IMR-90 (cell line): ENCODE results near the gene PI16.

Experiments
- MAFK ChIP-seq: IDR thresholded peaks from 2 replicates; pipeline ENCODE4 v1.6.1; 2012; ENCODE audit warnings: low read depth, low read length, improper control_type of control experiment
- POLR2A ChIP-seq: IDR thresholded peaks from 2 replicates; pipeline ENCODE4 v1.6.1; 2012; ENCODE audit warnings: mild to moderate bottlenecking, low read depth, low read length
- SMC3 ChIP-seq: fragments of 150-350 bp; IDR thresholded peaks from 2 replicates; pipeline ENCODE4 v1.6.1; 2016; ENCODE audit warnings: low read depth, mild to moderate bottlenecking, antibody characterized with exemption, low read length, moderate library complexity
- TF ChIP-seq, protein P1 (sequence below): fragments of 150-350 bp; IDR thresholded peaks from 2 replicates; pipeline ENCODE4 v1.6.1; 2017; ENCODE audit warnings: mild to moderate bottlenecking, antibody characterized with exemption, low read length, low read depth
- TF ChIP-seq, protein P2 (sequence below): conservative IDR thresholded peaks from 2 replicates; pipeline ENCODE4 v1.5.1; 2012; ENCODE audit warnings: mild to moderate bottlenecking, low read depth, low read length, improper control_type of control experiment

DNA sequence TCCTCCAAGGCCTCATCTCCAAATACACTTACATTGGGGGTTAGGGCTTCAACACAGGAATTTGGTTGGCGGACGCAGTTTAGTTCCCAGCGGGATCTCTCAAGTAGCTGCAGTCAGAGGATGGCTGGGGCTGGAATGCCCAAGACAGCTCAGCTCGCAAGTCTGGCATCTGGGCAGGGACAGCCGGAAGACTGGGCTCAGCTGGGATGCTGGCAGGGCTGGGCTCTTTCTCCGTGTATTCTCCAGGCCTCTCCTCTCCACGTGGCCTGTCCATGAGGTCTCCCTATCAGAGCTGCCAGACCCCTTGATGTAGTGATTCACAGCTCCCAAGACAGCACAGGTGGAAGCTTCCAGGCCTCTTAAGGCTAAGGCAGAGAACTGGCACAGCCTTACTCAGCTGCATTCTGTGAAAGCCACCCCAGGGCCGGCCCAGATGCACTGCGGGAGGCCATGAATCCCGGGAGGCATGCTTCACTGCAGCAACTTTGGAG, 55.9 kb downstream of the PI16 start:
- TF ChIP-seq SMC3: no peak
- TF ChIP-seq, protein P1, sequence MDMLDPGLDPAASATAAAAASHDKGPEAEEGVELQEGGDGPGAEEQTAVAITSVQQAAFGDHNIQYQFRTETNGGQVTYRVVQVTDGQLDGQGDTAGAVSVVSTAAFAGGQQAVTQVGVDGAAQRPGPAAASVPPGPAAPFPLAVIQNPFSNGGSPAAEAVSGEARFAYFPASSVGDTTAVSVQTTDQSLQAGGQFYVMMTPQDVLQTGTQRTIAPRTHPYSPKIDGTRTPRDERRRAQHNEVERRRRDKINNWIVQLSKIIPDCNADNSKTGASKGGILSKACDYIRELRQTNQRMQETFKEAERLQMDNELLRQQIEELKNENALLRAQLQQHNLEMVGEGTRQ: no peak
- TF ChIP-seq, protein P2, sequence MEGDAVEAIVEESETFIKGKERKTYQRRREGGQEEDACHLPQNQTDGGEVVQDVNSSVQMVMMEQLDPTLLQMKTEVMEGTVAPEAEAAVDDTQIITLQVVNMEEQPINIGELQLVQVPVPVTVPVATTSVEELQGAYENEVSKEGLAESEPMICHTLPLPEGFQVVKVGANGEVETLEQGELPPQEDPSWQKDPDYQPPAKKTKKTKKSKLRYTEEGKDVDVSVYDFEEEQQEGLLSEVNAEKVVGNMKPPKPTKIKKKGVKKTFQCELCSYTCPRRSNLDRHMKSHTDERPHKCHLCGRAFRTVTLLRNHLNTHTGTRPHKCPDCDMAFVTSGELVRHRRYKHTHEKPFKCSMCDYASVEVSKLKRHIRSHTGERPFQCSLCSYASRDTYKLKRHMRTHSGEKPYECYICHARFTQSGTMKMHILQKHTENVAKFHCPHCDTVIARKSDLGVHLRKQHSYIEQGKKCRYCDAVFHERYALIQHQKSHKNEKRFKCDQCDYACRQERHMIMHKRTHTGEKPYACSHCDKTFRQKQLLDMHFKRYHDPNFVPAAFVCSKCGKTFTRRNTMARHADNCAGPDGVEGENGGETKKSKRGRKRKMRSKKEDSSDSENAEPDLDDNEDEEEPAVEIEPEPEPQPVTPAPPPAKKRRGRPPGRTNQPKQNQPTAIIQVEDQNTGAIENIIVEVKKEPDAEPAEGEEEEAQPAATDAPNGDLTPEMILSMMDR: no peak
- no peak for TF ChIP-seq MAFK
- TF ChIP-seq POLR2A: no peak
